AG04450 (cell line): Measurements from ENCODE around the gene SMARCB1. TPM values are rescaled to one million over a fixed set of nuclear protein-coding genes. Genes with fewer than 3 reads are reported as not detected.
A peak's percentile ranks its signal among the peaks of the same experiment; 100 is the strongest.

ENCODE experiments used
- CTCF ChIA-PET: fragments of 300-600, 350-600 bp; formaldehyde crosslinking; extraction: SDS; loops from one replicate; lab custom pipeline; 2022; ENCODE audit warnings: antibody characterized with exemption, inconsistent platforms; lab: Charles Lee
- POLR2A ChIA-PET: fragments of 350-600 bp; formaldehyde crosslinking; extraction: SDS; loops from one replicate; lab custom pipeline; 2021; ENCODE audit warnings: antibody characterized with exemption, inconsistent platforms; lab: Yijun Ruan, JAX
- DNase-seq: peaks from one replicate; pipeline ENCODE4 v3.0.0-alpha.2; 2011; ENCODE audit warnings: low read depth, low spot score
- H3K27ac ChIP-seq: one replicate; pipeline ENCODE4 v1.5.1; 2012; ENCODE audit warnings: low read depth, low read length, control low read depth
- H3K27me3 ChIP-seq: one replicate; pipeline ENCODE4 v1.6.0; 2012; ENCODE audit warnings: low read length; ENCODE audit not compliant: control insufficient read depth, insufficient read depth
- H3K4me3 ChIP-seq: 2 replicates; pipeline ENCODE4 v1.5.1; 2011; ENCODE audit warnings: mild to moderate bottlenecking, low read depth, low read length, control low read depth
- H3K9me3 ChIP-seq: 2 replicates; pipeline ENCODE4 v1.5.1; 2012; ENCODE audit warnings: low read length; ENCODE audit not compliant: control insufficient read depth, insufficient read depth
- CTCF ChIP-seq: IDR thresholded peaks from 2 replicates; pipeline ENCODE4 v1.5.1; 2011; ENCODE audit warnings: low read depth, low read length, control low read depth, inconsistent platforms
- polyA minus RNA-seq: library from RNA; depleted of rRNA, polyadenylated mRNA; stranded (reverse); fragments of >200 nt; gene quantifications from 2 replicates; pipeline ENCODE4 v1.2.3, GENCODE V29; 2011; rRNA and poly(A)+ RNA removed
- polyA plus RNA-seq: library from polyadenylated mRNA; depleted of rRNA; stranded (reverse); fragments of >200 nt; gene quantifications from 2 replicates; pipeline ENCODE4 v1.2.3, GENCODE V29; 2011; rRNA removed

Gene SMARCB1
- 155 and 180 TPM in 2 replicates for polyA plus RNA-seq
- polyA minus RNA-seq = 58.8 and 65.3 TPM in 2 replicates

GRCh38 chr22:23786752-23787599, at the start of gene SMARCB1:
TSS of gene SMARCB1 (plus strand) at chr22:23786966. CDS start at chr22:23787170, 204 bp downstream.
- peak; percentile 67 for DNase-seq
- no peaks in the 10 kb centered on the region for H3K27me3 ChIP-seq
- H3K27ac ChIP-seq = peak within 1 kb of the TSS; percentile 94
- H3K4me3 ChIP-seq = peak within 1 kb of the TSS; percentile 88
- ChIA-PET CTCF (interaction anchor here (0.5 to 3.6 kb wide), 2 partner anchors 16 to 24 kb away, joined by 4 to 14 read pairs; partner anchors contain the start of gene C22orf15), POLR2A (interaction anchor here (0.6 to 1.0 kb wide), 3 partner anchors 9 to 49 kb away, joined by 3 to 5 read pairs (median 5); no protein-coding TSS in a partner anchor)
- H3K9me3 ChIP-seq = no peaks in the 10 kb centered on the region
- no peak for TF ChIP-seq CTCF

GRCh38 chr22:23737696-23738095, 49.1 kb upstream of the SMARCB1 start:
- POLR2A ChIA-PET = interaction anchor here (0.6 to 0.7 kb wide), 2 partner anchors 49 to 63 kb away, joined by 5 to 6 read pairs; partner anchors contain the start of gene SMARCB1
- no peaks in the 10 kb centered on the region for H3K27me3 ChIP-seq
- no peak for DNase-seq
- CTCF ChIA-PET = no interaction called here
- no peaks in the 10 kb centered on the region for H3K9me3 ChIP-seq
- no peak for TF ChIP-seq CTCF
- no peak overlapping the region for H3K27ac ChIP-seq
- no peak overlapping the region for H3K4me3 ChIP-seq

- no peak overlapping the region for H3K27ac ChIP-seq
- peaks cover 10% of the 10 kb centered on the region for H3K9me3 ChIP-seq
- H3K27me3 ChIP-seq = no peaks in the 10 kb centered on the region
- no peak for DNase-seq
- POLR2A ChIA-PET = no interaction called here
- no peak for TF ChIP-seq CTCF
- no peak overlapping the region for H3K4me3 ChIP-seq
- CTCF ChIA-PET = no interaction called here
Measured at GRCh38 chr22:23742505-23743264, 44.1 kb upstream of the SMARCB1 start.

GRCh38 chr22:23743303-23743705, 43.5 kb upstream of the SMARCB1 start:
- no peaks in the 10 kb centered on the region for H3K27me3 ChIP-seq
- H3K4me3 ChIP-seq = no peak overlapping the region
- H3K27ac ChIP-seq = no peak overlapping the region
- CTCF ChIA-PET = no interaction called here
- POLR2A ChIA-PET = no interaction called here
- no peak for DNase-seq
- no peak for TF ChIP-seq CTCF
- peaks cover 10% of the 10 kb centered on the region for H3K9me3 ChIP-seq
